ENCODE measurements around the gene FOSB. TPM values are rescaled to one million over a fixed set of nuclear protein-coding genes. Genes with fewer than 3 reads are reported as not detected.

FOSB gene
- total and polyA plus RNA-seq, 2 donors (not counting 3 experiments of a cell fraction or from before 2014, with no cell fraction given), result 2.0 to 10.7 TPM

DNA sequence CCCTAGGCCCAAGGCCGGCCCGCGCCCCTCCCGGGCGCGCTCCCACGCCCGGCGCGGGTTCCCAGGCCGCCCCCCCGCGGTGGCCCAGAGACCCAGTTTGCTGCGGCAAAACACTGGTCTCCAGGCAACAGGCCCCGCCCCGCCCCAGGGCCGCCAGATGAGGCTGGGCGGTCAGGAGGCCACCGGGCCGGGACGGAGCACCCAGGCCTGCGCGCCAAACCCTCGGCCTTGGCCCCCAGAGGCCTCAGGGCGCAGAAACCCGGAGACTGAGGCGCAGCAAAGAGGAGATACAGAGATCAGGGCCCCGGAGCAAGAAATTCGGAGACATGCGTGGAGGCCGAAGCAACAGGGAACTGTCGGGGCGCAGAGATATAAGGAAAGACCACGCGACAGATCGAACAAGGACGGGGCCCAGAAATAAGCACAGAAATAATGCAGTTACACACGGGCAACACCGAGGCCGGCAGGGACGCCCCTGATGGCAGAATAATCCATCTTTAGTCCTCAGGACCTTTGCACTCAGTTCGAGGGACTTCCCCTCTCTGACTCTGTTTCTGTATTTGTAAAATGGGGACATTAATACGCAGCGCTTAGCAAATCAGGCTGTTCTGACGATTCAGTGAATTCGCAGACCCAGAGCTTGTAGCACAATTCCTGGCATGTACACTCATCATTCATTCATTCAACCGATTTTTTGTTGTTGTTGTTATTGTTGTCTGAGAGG, 23.3 kb upstream of the FOSB start:
- TF ChIP-seq POLR2AphosphoS5 (IDR thresholded peaks at IDR 0.05; ENCODE audit: insufficient read depth, low read depth, low read length), result peak; percentile 52
- TF ChIP-seq, protein P1, sequence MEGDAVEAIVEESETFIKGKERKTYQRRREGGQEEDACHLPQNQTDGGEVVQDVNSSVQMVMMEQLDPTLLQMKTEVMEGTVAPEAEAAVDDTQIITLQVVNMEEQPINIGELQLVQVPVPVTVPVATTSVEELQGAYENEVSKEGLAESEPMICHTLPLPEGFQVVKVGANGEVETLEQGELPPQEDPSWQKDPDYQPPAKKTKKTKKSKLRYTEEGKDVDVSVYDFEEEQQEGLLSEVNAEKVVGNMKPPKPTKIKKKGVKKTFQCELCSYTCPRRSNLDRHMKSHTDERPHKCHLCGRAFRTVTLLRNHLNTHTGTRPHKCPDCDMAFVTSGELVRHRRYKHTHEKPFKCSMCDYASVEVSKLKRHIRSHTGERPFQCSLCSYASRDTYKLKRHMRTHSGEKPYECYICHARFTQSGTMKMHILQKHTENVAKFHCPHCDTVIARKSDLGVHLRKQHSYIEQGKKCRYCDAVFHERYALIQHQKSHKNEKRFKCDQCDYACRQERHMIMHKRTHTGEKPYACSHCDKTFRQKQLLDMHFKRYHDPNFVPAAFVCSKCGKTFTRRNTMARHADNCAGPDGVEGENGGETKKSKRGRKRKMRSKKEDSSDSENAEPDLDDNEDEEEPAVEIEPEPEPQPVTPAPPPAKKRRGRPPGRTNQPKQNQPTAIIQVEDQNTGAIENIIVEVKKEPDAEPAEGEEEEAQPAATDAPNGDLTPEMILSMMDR (IDR thresholded peaks at IDR 0.05; ENCODE audit: extremely low read depth in 1 of 2, insufficient read depth in 1 of 2, low read depth in 1 of 2, low read length in 2 of 2), result no peak
- ChIA-PET POLR2A (no interaction called here), CTCF (interaction anchor here (1.4 to 2.1 kb wide), 3 partner anchors 12 to 34 kb away, joined by 4 to 23 read pairs (median 21); partner anchors contain the start of gene FOSB)
- H4K20me1 ChIP-seq (replicated peaks; ENCODE audit: control insufficient read depth, extremely low read depth, insufficient read depth, low read length), result no peaks in the 10 kb centered on the region
- H3K9me3 ChIP-seq (replicated peaks; ENCODE audit: control insufficient read depth, insufficient read depth, low read length), result no peaks in the 10 kb centered on the region
- dilution Hi-C loops (cut with MboI; ENCODE audit: extremely low pct_ligation_motif_present, low sequenced_read_pairs) (no loop called here), intact Hi-C loops (cut with micrococcal nuclease) (no loop called here)
- FAIRE-seq (peak; percentile 87), DNase-seq (ENCODE audit: low read depth, low spot score) (peak; percentile 78)
- peak overlapping the region; percentile 88 for H3K27ac ChIP-seq (ENCODE audit: insufficient read depth, low read depth, low read length)
- no peaks in the 10 kb centered on the region for H3K79me2 ChIP-seq (ENCODE audit: control insufficient read depth, insufficient read depth, low read length)
- peak overlapping the region; percentile 77 for H3K9ac ChIP-seq (replicated peaks; ENCODE audit: extremely low read depth, insufficient read depth, low read length)
- peak overlapping the region; percentile 42 for H3K4me2 ChIP-seq (ENCODE audit: insufficient read depth, low read length)
- peaks cover 23% of the 10 kb centered on the region for H3K4me1 ChIP-seq (ENCODE audit: control insufficient read depth, extremely low read depth, insufficient read depth, low read length)
- no peaks in the 10 kb centered on the region for H3K9me1 ChIP-seq (replicated peaks; ENCODE audit: control insufficient read depth, extremely low read depth, insufficient read depth, low read length)
- BruUV-seq (replicated peaks), result no TSS peak
- peak overlapping the region; percentile 46 for H2AFZ ChIP-seq (ENCODE audit: low read depth, low read length)
- no peak overlapping the region for H3K4me3 ChIP-seq (replicated peaks in 1 of 3; ENCODE audit: insufficient read depth in 1 of 3, low read depth in 1 of 3, low read length in 3 of 3)
- no peaks in the 10 kb centered on the region for H3K36me3 ChIP-seq (ENCODE audit: control insufficient read depth in 2 of 2, extremely low read depth in 1 of 2, insufficient read depth in 2 of 2, low read length in 2 of 2)
- H3K27me3 ChIP-seq (ENCODE audit: control insufficient read depth in 2 of 2, insufficient read depth in 2 of 2, low read length in 2 of 2), result no peaks in the 10 kb centered on the region

DNA sequence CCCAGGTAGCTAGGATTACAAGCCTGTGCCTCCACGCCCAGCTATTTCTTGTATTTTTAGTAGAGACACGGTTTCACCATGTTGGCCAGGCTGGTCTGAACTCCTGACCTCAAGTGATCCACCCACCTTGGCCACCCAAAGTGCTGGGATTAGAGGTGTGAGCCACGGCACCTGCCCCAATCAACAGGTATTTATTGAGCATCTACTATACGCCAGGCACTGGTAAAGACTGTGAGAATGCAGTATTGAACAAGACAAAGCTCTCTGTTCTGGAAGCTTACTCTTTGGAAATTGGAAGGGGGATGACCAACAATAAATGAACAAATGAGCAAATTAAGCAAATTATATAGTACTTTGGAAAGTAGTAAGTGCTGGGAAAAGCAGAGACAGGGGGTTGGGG, 22.7 kb upstream of the FOSB start:
- FAIRE-seq (no peak), DNase-seq (ENCODE audit: low read depth, low spot score) (no peak)
- Histone ChIP-seq H2AFZ (ENCODE audit: low read depth, low read length) (no peak overlapping the region), H3K36me3 (ENCODE audit: control insufficient read depth in 2 of 2, extremely low read depth in 1 of 2, insufficient read depth in 2 of 2, low read length in 2 of 2) (no peaks in the 10 kb centered on the region), H3K9me1 (replicated peaks; ENCODE audit: control insufficient read depth, extremely low read depth, insufficient read depth, low read length) (no peaks in the 10 kb centered on the region), H3K4me3 (replicated peaks in 1 of 3; ENCODE audit: insufficient read depth in 1 of 3, low read depth in 1 of 3, low read length in 3 of 3) (no peak overlapping the region), H3K9me3 (replicated peaks; ENCODE audit: control insufficient read depth, insufficient read depth, low read length) (no peaks in the 10 kb centered on the region), H3K27ac (ENCODE audit: insufficient read depth, low read depth, low read length) (peak overlapping the region; percentile 88), H3K27me3 (ENCODE audit: control insufficient read depth in 2 of 2, insufficient read depth in 2 of 2, low read length in 2 of 2) (no peaks in the 10 kb centered on the region), H3K79me2 (ENCODE audit: control insufficient read depth, insufficient read depth, low read length) (no peaks in the 10 kb centered on the region), H4K20me1 (replicated peaks; ENCODE audit: control insufficient read depth, extremely low read depth, insufficient read depth, low read length) (no peaks in the 10 kb centered on the region), H3K4me1 (ENCODE audit: control insufficient read depth, extremely low read depth, insufficient read depth, low read length) (peaks cover 29% of the 10 kb centered on the region), H3K9ac (replicated peaks; ENCODE audit: extremely low read depth, insufficient read depth, low read length) (no peak overlapping the region), H3K4me2 (ENCODE audit: insufficient read depth, low read length) (no peak overlapping the region)
- intact Hi-C loops (cut with micrococcal nuclease) (no loop called here), dilution Hi-C loops (cut with MboI; ENCODE audit: extremely low pct_ligation_motif_present, low sequenced_read_pairs) (no loop called here)
- POLR2A ChIA-PET, result no interaction called here
- BruUV-seq (replicated peaks), result no TSS peak
- TF ChIP-seq, protein P2, sequence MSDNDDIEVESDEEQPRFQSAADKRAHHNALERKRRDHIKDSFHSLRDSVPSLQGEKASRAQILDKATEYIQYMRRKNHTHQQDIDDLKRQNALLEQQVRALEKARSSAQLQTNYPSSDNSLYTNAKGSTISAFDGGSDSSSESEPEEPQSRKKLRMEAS (IDR thresholded peaks at IDR 0.05; ENCODE audit: insufficient read depth, insufficient read length), result no peak
- no peak for TF ChIP-seq POLR2A (IDR thresholded peaks at IDR 0.05; ENCODE audit: low read depth, low read length)
- no peak for TF ChIP-seq FOS (IDR thresholded peaks at IDR 0.05; ENCODE audit: borderline replicate concordance, insufficient read depth, low read length)
- TF ChIP-seq, protein P1 (IDR thresholded peaks at IDR 0.05; ENCODE audit: extremely low read depth in 1 of 2, insufficient read depth in 1 of 2, low read depth in 1 of 2, low read length in 2 of 2), result no peak
- no peak for TF ChIP-seq JUN (IDR thresholded peaks at IDR 0.05; ENCODE audit: borderline replicate concordance, insufficient read depth, insufficient read length, low read depth)
- TF ChIP-seq GATA2 (IDR thresholded peaks at IDR 0.05; ENCODE audit: insufficient read depth, insufficient read length, low read depth, low read length), result no peak
- no peak for TF ChIP-seq EZH2 (IDR thresholded peaks at IDR 0.05; ENCODE audit: borderline replicate concordance, low read depth, low read length, severe bottlenecking)
- TF ChIP-seq POLR2AphosphoS5 (IDR thresholded peaks at IDR 0.05; ENCODE audit: insufficient read depth, low read depth, low read length), result no peak
- TF ChIP-seq MYC (IDR thresholded peaks at IDR 0.05; ENCODE audit: low read depth, low read length), result no peak
- CTCF ChIA-PET, result interaction anchor here (1.0 to 2.1 kb wide), 5 partner anchors 11 to 40 kb away, joined by 4 to 23 read pairs (median 7); partner anchors contain the start of gene FOSB

Data from endothelial cell of umbilical vein (primary cell).